MCF 10A (cell line): ENCODE results near the gene ABCA1. TPM values are rescaled to one million over a fixed set of nuclear protein-coding genes. Genes with fewer than 3 reads are reported as not detected.

Source experiments
- BruUV-seq: library from RNA; stranded (reverse); fragments of 400-500 nt; replicated peaks from 2 replicates; lab custom pipeline; 2021; lab: Mats Ljungman, UMichigan
- CTCF ChIA-PET: fragments of 300-600 bp; sonication (Branson Sonifier 250); formaldehyde crosslinking; extraction: SDS; loops from one replicate; lab custom pipeline; 2021; ENCODE audit warnings: antibody characterized with exemption, inconsistent platforms; lab: Yijun Ruan, JAX
- POLR2A ChIA-PET: fragments of 300-600, 350-650 bp; sonication (Branson Sonifier 250); formaldehyde crosslinking; extraction: SDS; loops from one replicate; lab custom pipeline; 2020; ENCODE audit warnings: antibody characterized with exemption, inconsistent platforms; lab: Yijun Ruan, JAX
- DNase-seq: peaks from one replicate; pipeline ENCODE4 v3.0.0-alpha.2; 2018; ENCODE audit not compliant: unreplicated experiment
- H3K27ac Mint-ChIP-seq: one replicate; pipeline ENCODE4 v1.8.0; 2022; ENCODE audit warnings: mild to moderate bottlenecking, low read depth, mixed read lengths; ENCODE audit not compliant: unreplicated experiment
- H3K27me3 Mint-ChIP-seq: one replicate; pipeline ENCODE4 v1.8.0; 2022; ENCODE audit warnings: mixed read lengths; ENCODE audit not compliant: insufficient read depth, unreplicated experiment
- H3K36me3 Mint-ChIP-seq: one replicate; pipeline ENCODE4 v1.8.0; 2022; ENCODE audit warnings: mild to moderate bottlenecking, moderate library complexity, mixed read lengths; ENCODE audit not compliant: insufficient read depth, unreplicated experiment
- H3K4me1 Mint-ChIP-seq: one replicate; pipeline ENCODE4 v1.8.0; 2022; ENCODE audit warnings: mixed read lengths; ENCODE audit not compliant: insufficient read depth, unreplicated experiment
- H3K4me3 Mint-ChIP-seq: one replicate; pipeline ENCODE4 v1.8.0; 2022; ENCODE audit warnings: mild to moderate bottlenecking, moderate library complexity, mixed read lengths; ENCODE audit not compliant: unreplicated experiment
- H3K9me3 Mint-ChIP-seq: one replicate; pipeline ENCODE4 v1.8.0; 2022; ENCODE audit warnings: mixed read lengths; ENCODE audit not compliant: unreplicated experiment
- intact Hi-C: fragments of 100-400 bp; cut with micrococcal nuclease; formaldehyde crosslinking; loops from 2 replicates; pipeline ENCODE4 v1.14.1; 2022
- total RNA-seq: library from RNA; stranded (reverse); gene quantifications from 2 replicates; pipeline ENCODE4 v1.2.3, GENCODE V29; 2022
- TF ChIP-seq, protein P1 (sequence below): fragments of 200-600 bp; IDR thresholded peaks from one replicate; pipeline ENCODE4 v1.8.0; 2022; ENCODE audit warnings: antibody characterized with exemption, mild to moderate bottlenecking; ENCODE audit not compliant: unreplicated experiment

ABCA1 gene
- total RNA-seq, 1 experiment from 2014 or later: 0.28 TPM

DNA sequence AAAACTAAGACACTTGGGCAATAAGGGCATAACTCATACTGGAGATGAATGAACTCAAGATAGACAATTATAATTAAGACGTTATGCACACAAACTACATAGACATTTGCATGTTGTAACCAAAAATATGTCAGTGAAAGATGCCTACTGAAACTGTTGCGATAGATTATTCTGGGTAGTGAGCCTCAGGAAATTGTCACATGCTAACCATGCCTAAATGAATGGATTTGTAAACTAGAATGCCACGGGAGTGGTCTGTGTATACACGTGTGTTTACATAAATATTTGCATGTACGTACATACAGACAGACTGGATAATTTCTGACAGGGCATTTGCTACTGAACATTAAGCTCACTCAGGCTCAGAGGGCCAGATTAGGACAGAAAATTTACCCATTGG lies 162.8 kb downstream of the ABCA1 start:
- TF ChIP-seq, protein P1, sequence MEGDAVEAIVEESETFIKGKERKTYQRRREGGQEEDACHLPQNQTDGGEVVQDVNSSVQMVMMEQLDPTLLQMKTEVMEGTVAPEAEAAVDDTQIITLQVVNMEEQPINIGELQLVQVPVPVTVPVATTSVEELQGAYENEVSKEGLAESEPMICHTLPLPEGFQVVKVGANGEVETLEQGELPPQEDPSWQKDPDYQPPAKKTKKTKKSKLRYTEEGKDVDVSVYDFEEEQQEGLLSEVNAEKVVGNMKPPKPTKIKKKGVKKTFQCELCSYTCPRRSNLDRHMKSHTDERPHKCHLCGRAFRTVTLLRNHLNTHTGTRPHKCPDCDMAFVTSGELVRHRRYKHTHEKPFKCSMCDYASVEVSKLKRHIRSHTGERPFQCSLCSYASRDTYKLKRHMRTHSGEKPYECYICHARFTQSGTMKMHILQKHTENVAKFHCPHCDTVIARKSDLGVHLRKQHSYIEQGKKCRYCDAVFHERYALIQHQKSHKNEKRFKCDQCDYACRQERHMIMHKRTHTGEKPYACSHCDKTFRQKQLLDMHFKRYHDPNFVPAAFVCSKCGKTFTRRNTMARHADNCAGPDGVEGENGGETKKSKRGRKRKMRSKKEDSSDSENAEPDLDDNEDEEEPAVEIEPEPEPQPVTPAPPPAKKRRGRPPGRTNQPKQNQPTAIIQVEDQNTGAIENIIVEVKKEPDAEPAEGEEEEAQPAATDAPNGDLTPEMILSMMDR: no peak
- Mint-ChIP-seq H3K9me3 (no peaks in the 10 kb centered on the region), H3K27me3 (no peaks in the 10 kb centered on the region), H3K4me3 (peak overlapping the region; percentile 73), H3K27ac (no peak overlapping the region), H3K4me1 (no peaks in the 10 kb centered on the region), H3K36me3 (no peaks in the 10 kb centered on the region)
- no TSS peak for BruUV-seq
- POLR2A ChIA-PET: interaction anchor here (0.8 kb wide), 1 partner anchor 17 kb away, joined by 3 read pairs; the partner anchor contains the start of gene NIPSNAP3A
- intact Hi-C loops: no loop called here
- CTCF ChIA-PET: interaction anchor here (0.5 to 0.6 kb wide), 2 partner anchors 507 to 1656 kb away, joined by 3 to 4 read pairs; no protein-coding TSS in a partner anchor
- no peak for DNase-seq

GRCh38 chr9:104758974-104759373 lies 169.0 kb downstream of the ABCA1 start:
- Mint-ChIP-seq H3K27me3 (no peaks in the 10 kb centered on the region), H3K36me3 (peaks cover 29% of the 10 kb centered on the region), H3K4me3 (no peak overlapping the region), H3K27ac (no peak overlapping the region), H3K9me3 (no peaks in the 10 kb centered on the region), H3K4me1 (no peaks in the 10 kb centered on the region)
- TF ChIP-seq, protein P1: no peak
- intact Hi-C loops: no loop called here
- no TSS peak for BruUV-seq
- DNase-seq: no peak
- ChIA-PET CTCF (interaction anchor here (0.6 to 1.1 kb wide), 2 partner anchors 104 to 295 kb away, joined by 3 to 4 read pairs; no protein-coding TSS in a partner anchor), POLR2A (interaction anchor here (0.6 to 1.8 kb wide), 3 partner anchors 11 to 837 kb away, joined by 4 to 10 read pairs (median 4); partner anchors contain the start of gene NIPSNAP3A)

- POLR2A ChIA-PET: interaction anchor here (3.5 kb wide), 1 partner anchor 12 kb away, joined by 23 read pairs; the partner anchor contains the start of gene NIPSNAP3B
- DNase-seq: no peak
- BruUV-seq: no TSS peak
- Mint-ChIP-seq H3K36me3 (peaks cover 12% of the 10 kb centered on the region), H3K27ac (no peak overlapping the region), H3K9me3 (no peaks in the 10 kb centered on the region), H3K27me3 (no peaks in the 10 kb centered on the region), H3K4me3 (no peak overlapping the region), H3K4me1 (peaks cover 17% of the 10 kb centered on the region)
- intact Hi-C loops: no loop called here
- TF ChIP-seq, protein P1: no peak
- CTCF ChIA-PET: no interaction called here
Observed at GRCh38 chr9:104750185-104750767, 177.7 kb downstream of the ABCA1 start.

- Mint-ChIP-seq H3K4me1 (peaks cover 17% of the 10 kb centered on the region), H3K27ac (peak overlapping the region; percentile 87), H3K9me3 (no peaks in the 10 kb centered on the region), H3K4me3 (peak overlapping the region; percentile 85), H3K36me3 (peaks cover under 1% of the 10 kb centered on the region), H3K27me3 (no peaks in the 10 kb centered on the region)
- BruUV-seq: TSS peak; percentile 87
- TF ChIP-seq, protein P1: no peak
- POLR2A ChIA-PET: interaction anchor here (0.8 to 3.5 kb wide), 14 partner anchors 8 to 701 kb away, joined by 3 to 23 read pairs (median 4); partner anchors contain the start of genes NIPSNAP3B and SLC44A1
- DNase-seq: peak; percentile 40
- CTCF ChIA-PET: interaction anchor here (0.6 to 1.5 kb wide), 6 partner anchors 20 to 634 kb away, joined by 3 to 5 read pairs (median 3); partner anchors contain the start of gene SLC44A1
- intact Hi-C loops: loop anchor here (10.0 kb wide), 2 partner anchors 144 to 1354 kb away; partner anchors contain the start of gene OR13C2
Observed at GRCh38 chr9:104748359-104749031, 179.5 kb downstream of the ABCA1 start.
